Stomach smooth muscle (tissue), 2 donors: Measurements from ENCODE around the gene AEBP1.

ENCODE experiments used
- H3K27ac ChIP-seq: one replicate; pipeline ENCODE4 v1.7.0; 2013; ENCODE audit warnings: mild to moderate bottlenecking, low read length, inconsistent platforms
- H3K27me3 ChIP-seq, 2 donors: one replicate each; pipeline ENCODE4 v1.7.0; 2013; ENCODE audit warnings: low read length in 2 of 2; ENCODE audit not compliant: insufficient read depth in 2 of 2, control insufficient read depth in 1 of 2
- H3K36me3 ChIP-seq, 2 donors: one replicate each; pipeline ENCODE4 v1.7.0; 2013; ENCODE audit warnings: low read length in 2 of 2; ENCODE audit not compliant: control insufficient read depth in 2 of 2, insufficient read depth in 2 of 2
- H3K4me1 ChIP-seq: one replicate; pipeline ENCODE4 v1.7.0; 2013; ENCODE audit warnings: low read length; ENCODE audit not compliant: control insufficient read depth, insufficient read depth
- H3K4me3 ChIP-seq, 2 donors: one replicate each; pipeline ENCODE4 v1.7.0; 2013; ENCODE audit warnings: low read length in 2 of 2
- H3K9ac ChIP-seq, 2 donors: one replicate each; pipeline ENCODE4 v1.7.0; 2013; ENCODE audit warnings: low read length in 2 of 2, mild to moderate bottlenecking in 1 of 2
- H3K9me3 ChIP-seq, 2 donors: one replicate each; pipeline ENCODE4 v1.7.0; 2013; ENCODE audit warnings: low read length in 2 of 2; ENCODE audit not compliant: control insufficient read depth in 2 of 2
- donor health status: healthy.
- donor health status: Pancreatic carcinoma.

The AEBP1 gene

GRCh38 chr7:44103923-44104859 is at the start of gene AEBP1:
Gene AEBP1, plus strand, starts transcription at chr7:44104345. Its CDS starts 321 bp downstream, at chr7:44104666.
- Histone ChIP-seq H3K9me3 (no peaks in the 10 kb centered on the region), H3K27me3 (peaks cover 2 to 28% of the 10 kb centered on the region in 2 donors), H3K36me3 (peaks cover 0 to 3% of the 10 kb centered on the region in 2 donors), H3K4me3 (peak within 1 kb of the TSS; percentile 28 to 72), H3K4me1 (peaks cover 37% of the 10 kb centered on the region), H3K27ac (peak within 1 kb of the TSS; percentile 60), H3K9ac (peak within 1 kb of the TSS; percentile 51 to 58)

GRCh38 chr7:44056681-44057080 is 47.5 kb upstream of the AEBP1 start:
- no peak overlapping the region for H3K27ac ChIP-seq
- H3K9ac ChIP-seq = no peak overlapping the region
- peaks cover 52 to 70% of the 10 kb centered on the region in 2 donors for H3K36me3 ChIP-seq

GRCh38 chr7:44057181-44057848 is 46.8 kb upstream of the AEBP1 start:
- H3K27ac ChIP-seq = no peak overlapping the region
- H3K27me3 ChIP-seq = no peaks in the 10 kb centered on the region
- no peak overlapping the region for H3K4me3 ChIP-seq
- H3K9me3 ChIP-seq = no peaks in the 10 kb centered on the region
- no peak overlapping the region for H3K9ac ChIP-seq
- no peaks in the 10 kb centered on the region for H3K4me1 ChIP-seq
- H3K36me3 ChIP-seq = peaks cover 52 to 71% of the 10 kb centered on the region in 2 donors

More at GRCh38 chr7:44056681-44057080, 47.5 kb upstream of the AEBP1 start:
- Histone ChIP-seq H3K9me3 (no peaks in the 10 kb centered on the region), H3K4me3 (no peak overlapping the region), H3K4me1 (no peaks in the 10 kb centered on the region), H3K27me3 (no peaks in the 10 kb centered on the region)

GRCh38 chr7:44057849-44058758 is 46.0 kb upstream of the AEBP1 start:
- no peak overlapping the region for H3K4me3 ChIP-seq
- H3K27ac ChIP-seq = no peak overlapping the region
- H3K36me3 ChIP-seq = peaks cover 48 to 66% of the 10 kb centered on the region in 2 donors
- H3K27me3 ChIP-seq = no peaks in the 10 kb centered on the region
- H3K9ac ChIP-seq = no peak overlapping the region
- no peaks in the 10 kb centered on the region for H3K4me1 ChIP-seq
- no peaks in the 10 kb centered on the region for H3K9me3 ChIP-seq

- Histone ChIP-seq H3K9ac (no peak overlapping the region), H3K27me3 (no peaks in the 10 kb centered on the region), H3K27ac (no peak overlapping the region), H3K4me3 (no peak overlapping the region), H3K4me1 (peaks cover 3% of the 10 kb centered on the region), H3K36me3 (peaks cover 46 to 64% of the 10 kb centered on the region in 2 donors), H3K9me3 (no peaks in the 10 kb centered on the region)
These were observed 45.4 kb upstream of the AEBP1 start for GRCh38 chr7:44058759-44059218.

- H3K27ac ChIP-seq = no peak overlapping the region
- H3K9me3 ChIP-seq = no peaks in the 10 kb centered on the region
- peaks cover 9% of the 10 kb centered on the region for H3K4me1 ChIP-seq
- H3K27me3 ChIP-seq = no peaks in the 10 kb centered on the region
- H3K9ac ChIP-seq = no peak overlapping the region
- H3K36me3 ChIP-seq = peaks cover 46 to 64% of the 10 kb centered on the region in 2 donors
- no peak overlapping the region for H3K4me3 ChIP-seq
These were observed 44.7 kb upstream of the AEBP1 start for GRCh38 chr7:44059219-44060090.

- Histone ChIP-seq H3K36me3 (peaks cover 43 to 61% of the 10 kb centered on the region in 2 donors), H3K4me1 (peaks cover 15% of the 10 kb centered on the region), H3K27me3 (no peaks in the 10 kb centered on the region), H3K4me3 (no peak overlapping the region), H3K27ac (no peak overlapping the region), H3K9me3 (no peaks in the 10 kb centered on the region), H3K9ac (no peak overlapping the region)
These were observed 43.8 kb upstream of the AEBP1 start for GRCh38 chr7:44060091-44060947.

GRCh38 chr7:44060948-44061644 is 43.0 kb upstream of the AEBP1 start:
- H3K27ac ChIP-seq = no peak overlapping the region
- no peak overlapping the region for H3K4me3 ChIP-seq
- H3K27me3 ChIP-seq = no peaks in the 10 kb centered on the region
- peaks cover 22% of the 10 kb centered on the region for H3K4me1 ChIP-seq
- no peaks in the 10 kb centered on the region for H3K9me3 ChIP-seq
- no peak overlapping the region for H3K9ac ChIP-seq
- H3K36me3 ChIP-seq = peaks cover 43 to 58% of the 10 kb centered on the region in 2 donors
